ENCODE measurements around the gene ARVCF.

DNA sequence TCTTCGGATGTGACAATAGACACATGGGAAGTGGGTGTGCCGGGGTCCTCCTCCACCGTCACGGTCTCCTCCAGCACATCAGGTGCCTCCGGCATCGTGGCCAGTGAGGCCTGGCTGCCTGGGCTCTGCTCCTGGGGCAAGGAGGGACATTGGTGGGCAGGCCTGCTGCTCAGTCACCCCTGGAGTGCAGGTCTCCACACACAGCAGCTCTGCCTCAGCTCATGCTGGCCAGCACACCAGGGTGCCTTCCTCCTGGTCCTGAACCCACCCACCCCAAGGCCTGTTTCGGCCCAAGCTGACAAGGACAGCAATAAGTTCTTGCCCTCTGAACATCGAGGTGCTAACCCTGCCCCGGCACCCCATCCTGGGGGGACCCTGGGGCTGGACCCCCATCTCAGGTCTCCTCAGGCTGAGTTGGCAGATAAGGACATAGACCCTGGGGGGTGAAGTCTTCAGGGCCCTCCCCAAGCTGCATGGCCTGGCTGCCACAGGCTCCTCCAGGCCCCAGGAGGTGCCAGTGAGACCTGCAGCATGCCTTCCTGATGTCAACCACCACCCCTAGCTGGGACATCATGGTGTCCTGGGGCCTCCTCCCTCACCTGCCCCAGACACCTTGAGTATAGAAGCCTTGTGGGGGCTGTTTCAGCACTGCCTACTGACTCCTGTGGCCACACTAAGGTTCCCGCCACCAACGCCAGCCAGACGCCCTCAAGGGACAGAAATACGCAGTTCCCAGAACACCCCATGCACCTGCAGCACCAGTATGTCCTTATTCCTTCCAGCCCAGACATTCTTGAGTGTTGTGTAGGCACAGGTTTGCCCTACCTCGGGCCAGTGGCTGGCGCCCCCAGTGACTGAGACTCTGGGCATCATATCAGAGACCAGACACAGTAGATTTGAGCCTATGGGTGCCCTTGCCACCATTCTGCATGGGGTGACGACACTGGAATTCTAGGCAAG is 34.4 kb downstream of the ARVCF start:
- no peak for TF ChIP-seq POLR2A (IDR thresholded peaks at IDR 0.05; ENCODE audit: low read depth, low read length)
- TF ChIP-seq, protein P1, sequence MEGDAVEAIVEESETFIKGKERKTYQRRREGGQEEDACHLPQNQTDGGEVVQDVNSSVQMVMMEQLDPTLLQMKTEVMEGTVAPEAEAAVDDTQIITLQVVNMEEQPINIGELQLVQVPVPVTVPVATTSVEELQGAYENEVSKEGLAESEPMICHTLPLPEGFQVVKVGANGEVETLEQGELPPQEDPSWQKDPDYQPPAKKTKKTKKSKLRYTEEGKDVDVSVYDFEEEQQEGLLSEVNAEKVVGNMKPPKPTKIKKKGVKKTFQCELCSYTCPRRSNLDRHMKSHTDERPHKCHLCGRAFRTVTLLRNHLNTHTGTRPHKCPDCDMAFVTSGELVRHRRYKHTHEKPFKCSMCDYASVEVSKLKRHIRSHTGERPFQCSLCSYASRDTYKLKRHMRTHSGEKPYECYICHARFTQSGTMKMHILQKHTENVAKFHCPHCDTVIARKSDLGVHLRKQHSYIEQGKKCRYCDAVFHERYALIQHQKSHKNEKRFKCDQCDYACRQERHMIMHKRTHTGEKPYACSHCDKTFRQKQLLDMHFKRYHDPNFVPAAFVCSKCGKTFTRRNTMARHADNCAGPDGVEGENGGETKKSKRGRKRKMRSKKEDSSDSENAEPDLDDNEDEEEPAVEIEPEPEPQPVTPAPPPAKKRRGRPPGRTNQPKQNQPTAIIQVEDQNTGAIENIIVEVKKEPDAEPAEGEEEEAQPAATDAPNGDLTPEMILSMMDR (IDR thresholded peaks at IDR 0.05; ENCODE audit: extremely low read depth in 1 of 2, insufficient read depth in 1 of 2, low read depth in 1 of 2, low read length in 2 of 2), result no peak

Measured in endothelial cell of umbilical vein (primary cell).